ENCODE results near the gene PDZD2. TPM values are rescaled to one million over a fixed set of nuclear protein-coding genes. Genes with fewer than 3 reads are reported as not detected.

The PDZD2 gene
- total RNA-seq, 1 donor from 2014 or later = 23.3 TPM

DNA sequence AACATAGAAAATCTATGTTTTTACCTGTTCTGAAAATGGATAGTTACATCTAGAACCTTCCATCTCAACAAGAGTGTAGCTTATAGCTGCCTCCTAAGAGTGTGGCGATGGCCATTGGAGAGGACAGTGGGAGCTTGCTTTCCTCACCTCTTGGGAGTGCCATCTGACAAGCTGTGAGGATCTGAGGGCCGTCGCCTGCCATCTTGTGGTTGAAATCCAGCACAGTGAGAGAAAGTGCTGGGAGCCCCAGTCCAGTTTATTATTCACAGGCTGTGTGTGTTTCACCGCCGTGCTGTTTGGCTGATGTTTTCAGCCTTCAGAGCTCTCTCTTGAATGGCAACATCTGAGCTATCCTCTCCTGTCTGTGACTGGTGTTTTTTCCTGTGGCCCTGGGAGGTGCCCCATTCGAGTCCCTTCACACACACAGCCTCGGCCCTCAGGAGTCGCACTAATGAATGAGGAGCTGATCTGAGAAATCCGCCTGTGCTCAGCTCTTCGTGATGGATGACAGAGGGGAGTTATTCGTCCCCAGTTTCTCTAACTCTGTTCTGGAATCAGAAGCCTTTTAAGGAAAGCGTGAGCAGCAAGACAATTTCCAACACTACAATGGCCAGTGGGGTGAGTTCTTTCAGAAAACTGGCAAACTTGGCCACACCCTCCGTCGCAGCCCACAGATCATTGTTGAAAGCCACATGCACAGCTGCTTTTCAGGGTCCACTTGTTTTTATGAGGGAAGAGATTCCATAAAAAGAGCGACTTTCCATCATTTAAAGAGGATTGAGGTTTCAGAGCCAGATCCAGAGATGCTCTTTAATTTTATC, 170.3 kb downstream of the PDZD2 start:
- peak; percentile 79 for DNase-seq
- peaks cover 16% of the 10 kb centered on the region for H3K4me1 Mint-ChIP-seq (ENCODE audit: low read depth, unreplicated experiment)
- H3K27me3 Mint-ChIP-seq (ENCODE audit: unreplicated experiment) = no peaks in the 10 kb centered on the region
- H3K36me3 Mint-ChIP-seq (ENCODE audit: unreplicated experiment) = no peaks in the 10 kb centered on the region
- H3K4me3 Mint-ChIP-seq (ENCODE audit: unreplicated experiment) = no peak overlapping the region
- peaks cover 4% of the 10 kb centered on the region for H3K9me3 Mint-ChIP-seq (ENCODE audit: unreplicated experiment)
- peak; percentile 55 for TF ChIP-seq CTCF (IDR thresholded peaks at IDR 0.05; ENCODE audit: partially characterized antibody, unreplicated experiment)
- peak overlapping the region; percentile 31 for H3K27ac Mint-ChIP-seq (ENCODE audit: unreplicated experiment)

DNA sequence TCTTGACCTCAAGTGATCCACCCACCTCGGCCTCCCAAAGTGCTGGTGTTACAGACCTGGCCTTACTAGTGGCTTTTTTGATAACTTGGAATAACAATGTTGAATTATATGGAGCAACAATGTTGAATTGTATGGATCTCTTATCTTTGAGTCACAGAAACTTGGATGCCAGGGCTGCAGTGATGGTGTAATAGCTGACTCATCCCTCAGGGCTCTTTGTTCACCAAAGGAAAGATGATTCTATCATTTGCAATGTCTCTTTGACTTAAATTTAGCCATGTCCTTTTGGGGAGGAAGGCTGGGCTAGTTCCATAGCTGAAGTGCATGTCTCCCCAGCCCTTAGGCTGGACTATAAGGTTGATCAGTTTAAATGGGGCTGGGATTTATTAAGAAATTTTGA, 172.3 kb downstream of the PDZD2 start:
- Mint-ChIP-seq H3K9me3 (ENCODE audit: unreplicated experiment) (peaks cover 4% of the 10 kb centered on the region), H3K36me3 (ENCODE audit: unreplicated experiment) (no peaks in the 10 kb centered on the region), H3K4me1 (ENCODE audit: low read depth, unreplicated experiment) (peaks cover 22% of the 10 kb centered on the region), H3K27me3 (ENCODE audit: unreplicated experiment) (no peaks in the 10 kb centered on the region), H3K4me3 (ENCODE audit: unreplicated experiment) (no peak overlapping the region), H3K27ac (ENCODE audit: unreplicated experiment) (no peak overlapping the region)
- no peak for DNase-seq
- no peak for TF ChIP-seq CTCF (IDR thresholded peaks at IDR 0.05; ENCODE audit: partially characterized antibody, unreplicated experiment)

- peak overlapping the region; percentile 82 for H3K27ac Mint-ChIP-seq (ENCODE audit: unreplicated experiment)
- no peaks in the 10 kb centered on the region for H3K9me3 Mint-ChIP-seq (ENCODE audit: unreplicated experiment)
- TF ChIP-seq CTCF (IDR thresholded peaks at IDR 0.05; ENCODE audit: partially characterized antibody, unreplicated experiment) = no peak
- H3K4me1 Mint-ChIP-seq (ENCODE audit: low read depth, unreplicated experiment) = peaks cover 6% of the 10 kb centered on the region
- H3K4me3 Mint-ChIP-seq (ENCODE audit: unreplicated experiment) = no peak overlapping the region
- peaks cover 2% of the 10 kb centered on the region for H3K27me3 Mint-ChIP-seq (ENCODE audit: unreplicated experiment)
- no peak for DNase-seq
- H3K36me3 Mint-ChIP-seq (ENCODE audit: unreplicated experiment) = no peaks in the 10 kb centered on the region
Measured at GRCh38 chr5:31815376-31815775, 176.4 kb downstream of the PDZD2 start.

- no peak for TF ChIP-seq CTCF (IDR thresholded peaks at IDR 0.05; ENCODE audit: partially characterized antibody, unreplicated experiment)
- H3K27me3 Mint-ChIP-seq (ENCODE audit: unreplicated experiment) = peaks cover 3% of the 10 kb centered on the region
- no peaks in the 10 kb centered on the region for H3K36me3 Mint-ChIP-seq (ENCODE audit: unreplicated experiment)
- no peak for DNase-seq
- H3K4me3 Mint-ChIP-seq (ENCODE audit: unreplicated experiment) = no peak overlapping the region
- H3K9me3 Mint-ChIP-seq (ENCODE audit: unreplicated experiment) = no peaks in the 10 kb centered on the region
- H3K4me1 Mint-ChIP-seq (ENCODE audit: low read depth, unreplicated experiment) = peaks cover 4% of the 10 kb centered on the region
- no peak overlapping the region for H3K27ac Mint-ChIP-seq (ENCODE audit: unreplicated experiment)
Measured at GRCh38 chr5:31819926-31820516, 181.1 kb downstream of the PDZD2 start.

DNA sequence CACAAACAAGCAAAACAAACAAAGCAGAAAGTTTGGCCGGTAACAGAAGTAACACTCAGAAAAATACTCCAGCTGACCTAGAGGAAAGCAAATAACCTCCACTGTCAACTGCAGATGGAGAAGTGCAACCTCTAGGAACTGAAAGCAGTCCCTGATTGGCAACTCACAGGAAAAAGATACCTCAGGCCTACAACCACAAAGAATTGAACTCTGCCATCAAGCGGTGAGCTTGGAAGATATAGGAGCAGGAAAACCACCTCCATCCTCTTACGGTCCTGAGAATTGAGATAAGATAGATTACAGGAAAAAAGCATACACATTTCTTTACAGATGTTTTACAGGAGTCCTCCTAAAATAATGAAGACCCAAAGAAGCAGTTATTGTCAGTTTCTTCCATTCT, 184.5 kb downstream of the PDZD2 start:
- no peaks in the 10 kb centered on the region for H3K4me1 Mint-ChIP-seq (ENCODE audit: low read depth, unreplicated experiment)
- H3K4me3 Mint-ChIP-seq (ENCODE audit: unreplicated experiment) = no peak overlapping the region
- H3K27ac Mint-ChIP-seq (ENCODE audit: unreplicated experiment) = no peak overlapping the region

More for the DNA sequence above, 184.5 kb downstream of the PDZD2 start:
- no peaks in the 10 kb centered on the region for H3K9me3 Mint-ChIP-seq (ENCODE audit: unreplicated experiment)
- DNase-seq = no peak
- peaks cover 8% of the 10 kb centered on the region for H3K36me3 Mint-ChIP-seq (ENCODE audit: unreplicated experiment)
- TF ChIP-seq CTCF (IDR thresholded peaks at IDR 0.05; ENCODE audit: partially characterized antibody, unreplicated experiment) = no peak
- H3K27me3 Mint-ChIP-seq (ENCODE audit: unreplicated experiment) = peaks cover 4% of the 10 kb centered on the region

Data from glutamatergic neuron (in vitro differentiated cells).